Measurements from ENCODE around the gene FAM89B. TPM values are rescaled to one million over a fixed set of nuclear protein-coding genes. Genes with fewer than 3 reads are reported as not detected.

The FAM89B gene
- total RNA-seq, 1 donor from 2014 or later, result 21.6 TPM

GRCh38 chr11:65579291-65579690 lies 7.0 kb downstream of the FAM89B start:
- ChIA-PET POLR2A (interaction anchor here (0.9 to 1.1 kb wide), 2 partner anchors 9 to 18 kb away, joined by 3 read pairs; partner anchors contain the start of gene ZNRD2), CTCF (interaction anchor here (1.1 kb wide), 1 partner anchor 9 kb away, joined by 3 read pairs; no protein-coding TSS in a partner anchor)
- no peak for DNase-seq
- Mint-ChIP-seq H3K27me3 (no peaks in the 10 kb centered on the region), H3K4me1 (peaks cover 41% of the 10 kb centered on the region), H3K4me3 (no peak overlapping the region), H3K27ac (peak overlapping the region; percentile 80), H3K9me3 (no peaks in the 10 kb centered on the region), H3K36me3 (ENCODE audit: low read depth) (peaks cover 53% of the 10 kb centered on the region)
- intact Hi-C loops (cut with micrococcal nuclease), result no loop called here
- no peak for TF ChIP-seq CTCF (IDR thresholded peaks at IDR 0.05)
- no peak for ATAC-seq (ENCODE audit: low read depth)

GRCh38 chr11:65580031-65580692 lies 7.8 kb downstream of the FAM89B start:
- Mint-ChIP-seq H3K36me3 (ENCODE audit: low read depth) (peaks cover 55% of the 10 kb centered on the region), H3K27ac (no peak overlapping the region), H3K9me3 (no peaks in the 10 kb centered on the region), H3K27me3 (no peaks in the 10 kb centered on the region), H3K4me3 (no peak overlapping the region), H3K4me1 (peaks cover 35% of the 10 kb centered on the region)
- intact Hi-C loops (cut with micrococcal nuclease), result no loop called here
- DNase-seq (no peak), ATAC-seq (ENCODE audit: low read depth) (no peak)
- POLR2A ChIA-PET, result interaction anchor here (1.2 kb wide), 1 partner anchor 39 kb away, joined by 4 read pairs; no protein-coding TSS in a partner anchor
- CTCF ChIA-PET, result no interaction called here
- no peak for TF ChIP-seq CTCF (IDR thresholded peaks at IDR 0.05)

GRCh38 chr11:65580756-65581155 lies 8.4 kb downstream of the FAM89B start:
- Mint-ChIP-seq H3K9me3 (no peaks in the 10 kb centered on the region), H3K36me3 (ENCODE audit: low read depth) (peaks cover 55% of the 10 kb centered on the region), H3K4me3 (no peak overlapping the region), H3K27ac (no peak overlapping the region), H3K27me3 (no peaks in the 10 kb centered on the region), H3K4me1 (peaks cover 30% of the 10 kb centered on the region)
- TF ChIP-seq CTCF (IDR thresholded peaks at IDR 0.05), result no peak
- POLR2A ChIA-PET, result interaction anchor here (1.2 kb wide), 1 partner anchor 40 kb away, joined by 4 read pairs; no protein-coding TSS in a partner anchor
- DNase-seq (no peak), ATAC-seq (ENCODE audit: low read depth) (no peak)
- CTCF ChIA-PET, result interaction anchor here (1.1 kb wide), 1 partner anchor 13 kb away, joined by 3 read pairs; no protein-coding TSS in a partner anchor
- intact Hi-C loops (cut with micrococcal nuclease), result no loop called here

GRCh38 chr11:65581928-65582327 lies 9.6 kb downstream of the FAM89B start:
- Mint-ChIP-seq H3K36me3 (ENCODE audit: low read depth) (peaks cover 63% of the 10 kb centered on the region), H3K4me1 (peaks cover 36% of the 10 kb centered on the region), H3K27me3 (no peaks in the 10 kb centered on the region), H3K9me3 (no peaks in the 10 kb centered on the region), H3K4me3 (no peak overlapping the region), H3K27ac (peak overlapping the region; percentile 47)
- no peak for DNase-seq
- intact Hi-C loops (cut with micrococcal nuclease), result no loop called here
- TF ChIP-seq CTCF (IDR thresholded peaks at IDR 0.05), result no peak
- ChIA-PET CTCF (no interaction called here), POLR2A (interaction anchor here (0.7 to 0.8 kb wide), 2 partner anchors 33 to 278 kb away, joined by 3 read pairs; partner anchors contain the start of gene PCNX3)
- no peak for ATAC-seq (ENCODE audit: low read depth)

- Mint-ChIP-seq H3K27ac (peak overlapping the region; percentile 67), H3K36me3 (ENCODE audit: low read depth) (peaks cover 57% of the 10 kb centered on the region), H3K9me3 (no peaks in the 10 kb centered on the region), H3K4me3 (no peak overlapping the region), H3K4me1 (peaks cover 36% of the 10 kb centered on the region), H3K27me3 (no peaks in the 10 kb centered on the region)
- ChIA-PET CTCF (no interaction called here), POLR2A (interaction anchor here (0.7 to 1.5 kb wide), 2 partner anchors 19 to 166 kb away, joined by 3 to 4 read pairs; no protein-coding TSS in a partner anchor)
- ATAC-seq (ENCODE audit: low read depth), result no peak
- intact Hi-C loops (cut with micrococcal nuclease), result no loop called here
- TF ChIP-seq CTCF (IDR thresholded peaks at IDR 0.05), result no peak
- no peak for DNase-seq
Observed at GRCh38 chr11:65583589-65583988, 11.3 kb downstream of the FAM89B start.
